ENCODE measurements around the gene BCAS1. TPM values are rescaled to one million over a fixed set of nuclear protein-coding genes. Genes with fewer than 3 reads are reported as not detected.

BCAS1 gene
- polyA plus RNA-seq, 1 of the 3 experiments (the other 2 are of a cell fraction) = not detected

DNA sequence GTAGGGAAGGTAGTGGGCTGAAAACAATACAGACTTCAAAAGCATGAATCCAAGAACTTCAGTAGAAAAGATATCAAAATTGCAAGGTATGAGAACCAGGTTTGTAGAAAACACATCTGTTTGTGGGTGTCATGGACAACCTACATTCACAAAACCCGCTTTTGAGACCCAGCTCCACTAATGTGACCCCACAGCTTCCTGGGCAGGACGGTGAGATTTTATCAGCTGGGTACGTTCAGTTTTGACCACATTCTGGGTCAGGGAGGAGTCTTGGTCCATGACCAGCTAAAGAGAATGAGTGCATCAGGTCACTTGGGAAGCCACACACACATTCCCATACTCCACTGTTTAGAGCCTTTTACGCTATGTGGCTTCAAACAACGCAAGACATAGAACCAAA, 77.1 kb downstream of the BCAS1 start:
- POLR2A ChIA-PET = no interaction called here
- Histone ChIP-seq H3K36me3 (replicated peaks in 1 of 2; ENCODE audit: control insufficient read depth in 1 of 2, insufficient read depth in 2 of 2, low read length in 1 of 2) (no peaks in the 10 kb centered on the region), H3K27ac (ENCODE audit: low read depth in 2 of 2, low read length in 1 of 2) (no peak overlapping the region), H3K9ac (no peak overlapping the region), H3K4me2 (no peak overlapping the region), H4K20me1 (ENCODE audit: insufficient read depth) (no peaks in the 10 kb centered on the region), H3F3A (replicated peaks; ENCODE audit: insufficient read depth) (no peaks in the 10 kb centered on the region), H2AFZ (ENCODE audit: low read depth) (no peak overlapping the region), H3K9me3 (no peaks in the 10 kb centered on the region), H3K79me2 (ENCODE audit: insufficient read depth) (no peaks in the 10 kb centered on the region), H3K9me2 (no peaks in the 10 kb centered on the region), H3K4me3 (ENCODE audit: low read depth in 2 of 2, low read length in 1 of 2) (no peak overlapping the region), H3K27me3 (ENCODE audit: insufficient read depth) (no peaks in the 10 kb centered on the region), H3K4me1 (ENCODE audit: control insufficient read depth in 1 of 2, insufficient read depth in 2 of 2, low read depth in 1 of 2, low read length in 1 of 2) (no peaks in the 10 kb centered on the region)
- DNase-seq = no peak
- WGBS (ENCODE audit: low lambda C conversion rate) = 46% methylated on average over 4 of the region's 5 CpGs
- CTCF ChIA-PET = no interaction called here
- no peak for TF ChIP-seq EZH2phosphoT487 (IDR thresholded peaks at IDR 0.05; ENCODE audit: borderline replicate concordance, low read depth)
- TF ChIP-seq TEAD4 (IDR thresholded peaks at IDR 0.05; ENCODE audit: borderline replicate concordance, insufficient read depth) = no peak
- TF ChIP-seq POLR2AphosphoS5 (IDR thresholded peaks at IDR 0.05; ENCODE audit: low read depth, low read length) = no peak
- TF ChIP-seq GABPA (IDR thresholded peaks at IDR 0.05; ENCODE audit: low read depth) = no peak
- TF ChIP-seq RFX5 (IDR thresholded peaks at IDR 0.05; ENCODE audit: low read length) = no peak
- no peak for TF ChIP-seq FOXJ3 (CRISPR knock-in tag; IDR thresholded peaks at IDR 0.05)
- no peak for TF ChIP-seq SMC3 (IDR thresholded peaks at IDR 0.05; ENCODE audit: low read depth, low read length)
- no peak for TF ChIP-seq RAD21 (IDR thresholded peaks at IDR 0.05; ENCODE audit: low read length)

DNA sequence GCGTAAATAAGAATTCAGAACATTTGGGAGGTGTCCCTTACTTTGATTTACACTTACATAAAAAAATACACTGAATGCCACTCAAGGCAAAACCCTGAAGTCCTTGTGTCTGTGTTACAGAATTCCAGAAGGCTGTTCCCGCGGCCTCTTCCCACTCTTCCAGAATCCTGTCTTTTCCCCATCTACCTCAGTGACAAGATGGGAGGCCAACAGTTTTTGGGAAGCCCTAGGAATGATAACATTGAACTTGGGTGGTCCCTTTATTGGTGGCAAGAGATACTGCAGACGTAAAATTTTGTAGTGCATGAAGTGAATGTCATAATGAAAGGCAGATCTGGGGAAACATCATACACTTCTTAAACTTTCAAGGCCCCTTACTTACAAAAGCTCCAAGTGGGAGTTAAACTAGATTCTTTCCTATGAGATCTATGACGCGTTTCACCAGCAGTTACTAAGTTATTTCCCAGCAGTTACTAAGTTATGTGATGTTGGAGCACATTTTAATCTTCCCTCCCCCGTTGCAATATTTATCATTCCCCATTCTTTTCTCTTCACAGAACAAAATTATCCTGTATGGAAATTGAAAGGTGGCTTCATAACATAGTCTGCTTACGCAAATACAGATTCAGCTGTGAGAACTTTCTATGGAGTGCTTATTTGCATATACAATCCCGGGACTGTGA, 79.5 kb downstream of the BCAS1 start:
- H3K9me2 ChIP-seq = no peaks in the 10 kb centered on the region
- no peaks in the 10 kb centered on the region for H3K4me1 ChIP-seq (ENCODE audit: control insufficient read depth in 1 of 2, insufficient read depth in 2 of 2, low read depth in 1 of 2, low read length in 1 of 2)
- H3K27ac ChIP-seq (ENCODE audit: low read depth in 2 of 2, low read length in 1 of 2) = no peak overlapping the region
- H3F3A ChIP-seq (replicated peaks; ENCODE audit: insufficient read depth) = no peaks in the 10 kb centered on the region
- H3K9ac ChIP-seq = no peak overlapping the region
- no peak overlapping the region for H3K4me2 ChIP-seq
- H4K20me1 ChIP-seq (ENCODE audit: insufficient read depth) = no peaks in the 10 kb centered on the region
- ChIA-PET CTCF (interaction anchor here (1.4 to 1.5 kb wide), 2 partner anchors 12 to 112 kb away, joined by 3 to 4 read pairs; no protein-coding TSS in a partner anchor), POLR2A (no interaction called here)
- WGBS (ENCODE audit: low lambda C conversion rate) = 70% methylated on average over 9 of the region's 9 CpGs
- H3K9me3 ChIP-seq = no peaks in the 10 kb centered on the region
- TF ChIP-seq SMC3 (IDR thresholded peaks at IDR 0.05; ENCODE audit: low read depth, low read length) (no peak), SIN3A (IDR thresholded peaks at IDR 0.05; ENCODE audit: borderline replicate concordance, low read depth, low read length) (no peak), RXRA (IDR thresholded peaks at IDR 0.05; ENCODE audit: borderline replicate concordance, low read depth) (no peak), TCF12 (IDR thresholded peaks at IDR 0.05) (no peak), EZH2phosphoT487 (IDR thresholded peaks at IDR 0.05; ENCODE audit: borderline replicate concordance, low read depth) (no peak), FOXJ3 (CRISPR knock-in tag; IDR thresholded peaks at IDR 0.05) (no peak), RAD21 (IDR thresholded peaks at IDR 0.05; ENCODE audit: low read length) (no peak), RFX5 (IDR thresholded peaks at IDR 0.05; ENCODE audit: low read length) (no peak), JUND (IDR thresholded peaks at IDR 0.05) (no peak), FOSL2 (IDR thresholded peaks at IDR 0.05; ENCODE audit: borderline replicate concordance, low read depth) (no peak), EP300 (IDR thresholded peaks at IDR 0.05; ENCODE audit: borderline replicate concordance in 1 of 2, low read depth in 1 of 2, low read length in 1 of 2) (no peak), ELF1 (IDR thresholded peaks at IDR 0.05) (no peak), POLR2AphosphoS5 (IDR thresholded peaks at IDR 0.05; ENCODE audit: low read depth, low read length) (no peak), TAF1 (IDR thresholded peaks at IDR 0.05; ENCODE audit: borderline replicate concordance, low read depth, low read length) (no peak), NFIC (IDR thresholded peaks at IDR 0.05; ENCODE audit: borderline replicate concordance) (no peak)
- TF ChIP-seq, protein P1, sequence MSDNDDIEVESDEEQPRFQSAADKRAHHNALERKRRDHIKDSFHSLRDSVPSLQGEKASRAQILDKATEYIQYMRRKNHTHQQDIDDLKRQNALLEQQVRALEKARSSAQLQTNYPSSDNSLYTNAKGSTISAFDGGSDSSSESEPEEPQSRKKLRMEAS (IDR thresholded peaks at IDR 0.05; ENCODE audit: low read depth) = no peak
- TF ChIP-seq, protein P2, sequence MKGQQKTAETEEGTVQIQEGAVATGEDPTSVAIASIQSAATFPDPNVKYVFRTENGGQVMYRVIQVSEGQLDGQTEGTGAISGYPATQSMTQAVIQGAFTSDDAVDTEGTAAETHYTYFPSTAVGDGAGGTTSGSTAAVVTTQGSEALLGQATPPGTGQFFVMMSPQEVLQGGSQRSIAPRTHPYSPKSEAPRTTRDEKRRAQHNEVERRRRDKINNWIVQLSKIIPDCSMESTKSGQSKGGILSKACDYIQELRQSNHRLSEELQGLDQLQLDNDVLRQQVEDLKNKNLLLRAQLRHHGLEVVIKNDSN (IDR thresholded peaks at IDR 0.05; ENCODE audit: borderline replicate concordance, low read depth) = no peak
- TF ChIP-seq, protein P3, sequence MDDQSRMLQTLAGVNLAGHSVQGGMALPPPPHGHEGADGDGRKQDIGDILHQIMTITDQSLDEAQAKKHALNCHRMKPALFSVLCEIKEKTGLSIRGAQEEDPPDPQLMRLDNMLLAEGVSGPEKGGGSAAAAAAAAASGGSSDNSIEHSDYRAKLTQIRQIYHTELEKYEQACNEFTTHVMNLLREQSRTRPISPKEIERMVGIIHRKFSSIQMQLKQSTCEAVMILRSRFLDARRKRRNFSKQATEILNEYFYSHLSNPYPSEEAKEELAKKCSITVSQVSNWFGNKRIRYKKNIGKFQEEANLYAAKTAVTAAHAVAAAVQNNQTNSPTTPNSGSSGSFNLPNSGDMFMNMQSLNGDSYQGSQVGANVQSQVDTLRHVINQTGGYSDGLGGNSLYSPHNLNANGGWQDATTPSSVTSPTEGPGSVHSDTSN (IDR thresholded peaks at IDR 0.05) = no peak
- TF ChIP-seq, protein P4, sequence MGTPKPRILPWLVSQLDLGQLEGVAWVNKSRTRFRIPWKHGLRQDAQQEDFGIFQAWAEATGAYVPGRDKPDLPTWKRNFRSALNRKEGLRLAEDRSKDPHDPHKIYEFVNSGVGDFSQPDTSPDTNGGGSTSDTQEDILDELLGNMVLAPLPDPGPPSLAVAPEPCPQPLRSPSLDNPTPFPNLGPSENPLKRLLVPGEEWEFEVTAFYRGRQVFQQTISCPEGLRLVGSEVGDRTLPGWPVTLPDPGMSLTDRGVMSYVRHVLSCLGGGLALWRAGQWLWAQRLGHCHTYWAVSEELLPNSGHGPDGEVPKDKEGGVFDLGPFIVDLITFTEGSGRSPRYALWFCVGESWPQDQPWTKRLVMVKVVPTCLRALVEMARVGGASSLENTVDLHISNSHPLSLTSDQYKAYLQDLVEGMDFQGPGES (IDR thresholded peaks at IDR 0.05; ENCODE audit: low read depth, low read length) = no peak
- TF ChIP-seq, protein P5, sequence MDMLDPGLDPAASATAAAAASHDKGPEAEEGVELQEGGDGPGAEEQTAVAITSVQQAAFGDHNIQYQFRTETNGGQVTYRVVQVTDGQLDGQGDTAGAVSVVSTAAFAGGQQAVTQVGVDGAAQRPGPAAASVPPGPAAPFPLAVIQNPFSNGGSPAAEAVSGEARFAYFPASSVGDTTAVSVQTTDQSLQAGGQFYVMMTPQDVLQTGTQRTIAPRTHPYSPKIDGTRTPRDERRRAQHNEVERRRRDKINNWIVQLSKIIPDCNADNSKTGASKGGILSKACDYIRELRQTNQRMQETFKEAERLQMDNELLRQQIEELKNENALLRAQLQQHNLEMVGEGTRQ (IDR thresholded peaks at IDR 0.05; ENCODE audit: borderline replicate concordance, low read depth, low read length) = no peak
- H3K36me3 ChIP-seq (replicated peaks in 1 of 2; ENCODE audit: control insufficient read depth in 1 of 2, insufficient read depth in 2 of 2, low read length in 1 of 2) = no peaks in the 10 kb centered on the region
- no peaks in the 10 kb centered on the region for H3K79me2 ChIP-seq (ENCODE audit: insufficient read depth)
- no peak overlapping the region for H2AFZ ChIP-seq (ENCODE audit: low read depth)
- no peak for DNase-seq
- no peak overlapping the region for H3K4me3 ChIP-seq (ENCODE audit: low read depth in 2 of 2, low read length in 1 of 2)
- no peaks in the 10 kb centered on the region for H3K27me3 ChIP-seq (ENCODE audit: insufficient read depth)

Data from SK-N-SH (cell line).